ENCODE measurements around the gene CEP350.

DNA sequence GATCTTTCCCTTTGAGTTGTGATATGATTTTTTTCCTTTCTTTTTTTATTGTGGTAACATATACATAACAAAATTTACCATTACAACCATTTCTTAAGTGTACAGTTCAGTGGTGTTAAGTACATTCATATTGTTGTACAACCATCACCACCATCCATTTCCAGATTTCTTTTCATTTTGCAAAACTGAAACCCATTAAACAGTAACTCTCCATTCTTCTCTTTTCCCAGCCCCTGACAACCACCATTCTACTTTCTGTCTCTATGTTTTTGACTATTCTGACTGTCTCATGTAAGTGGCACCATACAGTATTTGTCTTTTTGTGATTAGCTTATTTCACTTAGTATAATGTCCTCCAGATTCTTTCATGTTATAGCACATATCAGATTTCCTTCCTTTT, 30.3 kb downstream of the CEP350 start:
- TF ChIP-seq POLR2AphosphoS5 (IDR thresholded peaks at IDR 0.05; ENCODE audit: borderline replicate concordance, low read depth, low read length) (no peak), EZH2 (IDR thresholded peaks at IDR 0.05) (no peak), FOXP2 (optimal IDR thresholded peaks at IDR 0.05; ENCODE audit: control extremely low read depth, extremely low read length, insufficient read depth) (no peak)
